HG03432 (cell line): ENCODE results near the gene B2M.
A peak's percentile ranks its signal among the peaks of the same experiment; 100 is the strongest.
"Not testable (repeated sequence)": the region's sequence is repeated elsewhere in the genome, so short reads cannot be mapped to it uniquely, and the experiment has no call there.

Experiments used
- ATAC-seq: cut with Tn5 transposase; IDR thresholded peaks from one replicate; pipeline ENCODE4 v1.9.1; 2021; ENCODE audit warnings: mild to moderate bottlenecking, moderate library complexity; ENCODE audit not compliant: unreplicated experiment

The B2M gene

GRCh38 chr15:44720460-44721176 is 9.3 kb downstream of the B2M start:
- ATAC-seq, result no peak

- ATAC-seq, result no peak
Measured at GRCh38 chr15:44722011-44722410, 10.7 kb downstream of the B2M start.

GRCh38 chr15:44726136-44726535 is 14.8 kb downstream of the B2M start:
- ATAC-seq, result no peak

- ATAC-seq, result peak; percentile 43
Measured at GRCh38 chr15:44726568-44727484, 15.5 kb downstream of the B2M start.

- no peak for ATAC-seq
Measured at GRCh38 chr15:44727485-44728231, 16.3 kb downstream of the B2M start.

- not testable (repeated sequence) for ATAC-seq
Measured at GRCh38 chr15:44728232-44728575, 16.9 kb downstream of the B2M start.

GRCh38 chr15:44728576-44729407 is 17.5 kb downstream of the B2M start:
- peak; percentile 76 for ATAC-seq

- peak; percentile 1 for ATAC-seq
Measured at GRCh38 chr15:44729408-44730127, 18.3 kb downstream of the B2M start.

- no peak for ATAC-seq
Measured at GRCh38 chr15:44734839-44735481, 23.6 kb downstream of the B2M start.

GRCh38 chr15:44735482-44736180 is 24.3 kb downstream of the B2M start:
- ATAC-seq, result peak; percentile 48

- ATAC-seq, result peak; percentile 41
Measured at GRCh38 chr15:44736181-44736765, 25.0 kb downstream of the B2M start, which contains the start of gene TRIM69. Gene TRIM69 (plus strand): TSS chr15:44736528. CDS start chr15:44736705, 177 bp downstream.

- ATAC-seq, result no peak
Measured at GRCh38 chr15:44738340-44738984, 27.1 kb downstream of the B2M start.

- ATAC-seq, result not testable (repeated sequence)
Measured at GRCh38 chr15:44739222-44739847, 28.0 kb downstream of the B2M start.

- ATAC-seq, result not testable (repeated sequence)
Measured at GRCh38 chr15:44743454-44743853, 32.1 kb downstream of the B2M start.

- no peak for ATAC-seq
Measured at GRCh38 chr15:44753345-44753744, 42.0 kb downstream of the B2M start.

GRCh38 chr15:44763187-44763586 is 51.9 kb downstream of the B2M start:
- no peak for ATAC-seq

- no peak for ATAC-seq
Measured at GRCh38 chr15:44763848-44764247, 52.5 kb downstream of the B2M start.
